ENCODE data around the gene DAPK1. TPM values are rescaled to one million over a fixed set of nuclear protein-coding genes. Genes with fewer than 3 reads are reported as not detected.

DAPK1 gene
- total and polyA plus RNA-seq, 2 donors (not counting 1 experiment from before 2014, with no cell fraction given) = 1.7 to 2.8 TPM

- 75% methylated on average over 9 of the region's 13 CpGs for WGBS (ENCODE audit: insufficient coverage)
- H3K4me2 ChIP-seq (replicated peaks; ENCODE audit: low read depth, low read length, poor library complexity, severe bottlenecking) = no peak overlapping the region
- Mint-ChIP-seq H3K9me3 (ENCODE audit: insufficient read depth) (no peaks in the 10 kb centered on the region), H3K27ac (no peak overlapping the region), H3K27me3 (peaks cover 10% of the 10 kb centered on the region), H3K4me1 (no peaks in the 10 kb centered on the region), H3K4me3 (no peak overlapping the region)
- no peaks in the 10 kb centered on the region for H3K79me2 ChIP-seq (ENCODE audit: control insufficient read depth, insufficient read depth, low read length)
- TF ChIP-seq CTCF (IDR thresholded peaks at IDR 0.05) (no peak), EZH2 (IDR thresholded peaks at IDR 0.05; ENCODE audit: borderline replicate concordance, insufficient read depth, low read depth, low read length, poor library complexity, severe bottlenecking) (no peak)
- H3K36me3 ChIP-seq (replicated peaks in 1 of 2; ENCODE audit: control extremely low read depth in 1 of 2, control insufficient read depth in 1 of 2, extremely low read depth in 1 of 2, insufficient read depth in 2 of 2, low read length in 1 of 2) = no peaks in the 10 kb centered on the region
- no peak overlapping the region for H2AFZ ChIP-seq (ENCODE audit: insufficient read depth, low read depth, low read length, poor library complexity, severe bottlenecking)
- peaks cover 0 to 3% (median 0%) of the 10 kb centered on the region in 4 experiments for H3K27me3 ChIP-seq (replicated peaks in 1 of 4; ENCODE audit: control extremely low read depth in 1 of 4, control insufficient read depth in 3 of 4, insufficient read depth in 4 of 4, low read length in 3 of 4)
- ATAC-seq (ENCODE audit: low read depth) (no peak), DNase-seq (no peak)
- no peak overlapping the region for H3K4me3 ChIP-seq (ENCODE audit: control extremely low read depth in 1 of 5, extremely low read depth in 1 of 5, insufficient read depth in 1 of 5, low read depth in 2 of 5, low read length in 4 of 5)
- H3K27ac ChIP-seq (ENCODE audit: low read length in 2 of 2) = no peak overlapping the region
- CTCF ChIA-PET = no interaction called here
- H3K9ac ChIP-seq (ENCODE audit: low read length) = no peak overlapping the region
- POLR2A ChIA-PET = no interaction called here
- H3K9me3 ChIP-seq (ENCODE audit: control extremely low read depth in 1 of 3, control insufficient read depth in 2 of 3, insufficient read depth in 1 of 3, low read length in 2 of 3) = peaks cover 0 to 7% (median 0%) of the 10 kb centered on the region in 3 donors
- intact Hi-C loops (cut with micrococcal nuclease) = no loop called here
- no peaks in the 10 kb centered on the region for H4K20me1 ChIP-seq (ENCODE audit: control insufficient read depth, insufficient read depth, low read length, poor library complexity, severe bottlenecking)
- no peaks in the 10 kb centered on the region for H3K4me1 ChIP-seq (ENCODE audit: control insufficient read depth in 2 of 2, insufficient read depth in 2 of 2, low read length in 2 of 2)
These were observed 29.7 kb downstream of the DAPK1 start for GRCh38 chr9:87527211-87527916.

GRCh38 chr9:87528969-87529368, 31.3 kb downstream of the DAPK1 start:
- no peak for DNase-seq
- H3K9ac ChIP-seq (ENCODE audit: low read length) = no peak overlapping the region
- POLR2A ChIA-PET = no interaction called here
- H2AFZ ChIP-seq (ENCODE audit: insufficient read depth, low read depth, low read length, poor library complexity, severe bottlenecking) = no peak overlapping the region
- H3K9me3 Mint-ChIP-seq (ENCODE audit: insufficient read depth) = no peaks in the 10 kb centered on the region
- no peaks in the 10 kb centered on the region for H3K79me2 ChIP-seq (ENCODE audit: control insufficient read depth, insufficient read depth, low read length)
- H3K27ac Mint-ChIP-seq = no peak overlapping the region
- H3K4me2 ChIP-seq (replicated peaks; ENCODE audit: low read depth, low read length, poor library complexity, severe bottlenecking) = no peak overlapping the region
- WGBS (ENCODE audit: insufficient coverage) = 17% methylated on average over 3 of the region's 6 CpGs
- H3K27me3 Mint-ChIP-seq = peaks cover 6% of the 10 kb centered on the region
- H3K4me3 Mint-ChIP-seq = no peak overlapping the region
- H3K4me3 ChIP-seq (ENCODE audit: control extremely low read depth in 1 of 5, extremely low read depth in 1 of 5, insufficient read depth in 1 of 5, low read depth in 2 of 5, low read length in 4 of 5) = no peak overlapping the region
- intact Hi-C loops (cut with micrococcal nuclease) = no loop called here
- no peaks in the 10 kb centered on the region for H3K4me1 Mint-ChIP-seq
- H3K9me3 ChIP-seq (ENCODE audit: control extremely low read depth in 1 of 3, control insufficient read depth in 2 of 3, insufficient read depth in 1 of 3, low read length in 2 of 3) = peaks cover 0 to 6% (median 0%) of the 10 kb centered on the region in 3 donors
- no peak for ATAC-seq (ENCODE audit: low read depth)
- no peaks in the 10 kb centered on the region for H3K27me3 ChIP-seq (replicated peaks in 1 of 4; ENCODE audit: control extremely low read depth in 1 of 4, control insufficient read depth in 3 of 4, insufficient read depth in 4 of 4, low read length in 3 of 4)
- TF ChIP-seq CTCF (IDR thresholded peaks at IDR 0.05) = no peak
- TF ChIP-seq EZH2 (IDR thresholded peaks at IDR 0.05; ENCODE audit: borderline replicate concordance, insufficient read depth, low read depth, low read length, poor library complexity, severe bottlenecking) = no peak
- no peaks in the 10 kb centered on the region for H3K36me3 ChIP-seq (replicated peaks in 1 of 2; ENCODE audit: control extremely low read depth in 1 of 2, control insufficient read depth in 1 of 2, extremely low read depth in 1 of 2, insufficient read depth in 2 of 2, low read length in 1 of 2)
- CTCF ChIA-PET = no interaction called here
- H3K4me1 ChIP-seq (ENCODE audit: control insufficient read depth in 2 of 2, insufficient read depth in 2 of 2, low read length in 2 of 2) = no peaks in the 10 kb centered on the region
- H4K20me1 ChIP-seq (ENCODE audit: control insufficient read depth, insufficient read depth, low read length, poor library complexity, severe bottlenecking) = no peaks in the 10 kb centered on the region
- no peak overlapping the region for H3K27ac ChIP-seq (ENCODE audit: low read length in 2 of 2)
